IMR-90 (cell line): Measurements from ENCODE around the gene XAF1. TPM values are rescaled to one million over a fixed set of nuclear protein-coding genes. Genes with fewer than 3 reads are reported as not detected.

Source experiments
- ATAC-seq: fragments of 200-7000 bp; cut with Tn5 transposase; 2 replicates; pipeline ENCODE4 v1.9.1; 2020; ENCODE audit warnings: low read depth, mild to moderate bottlenecking, moderate library complexity
- BruUV-seq: library from RNA; stranded (reverse); fragments of 400-500 nt; replicated peaks from 2 replicates; lab custom pipeline; 2021; lab: Mats Ljungman, UMichigan
- CTCF ChIA-PET: fragments of 300-600 bp; formaldehyde crosslinking; extraction: SDS; loops from one replicate; lab custom pipeline; 2021; ENCODE audit warnings: antibody characterized with exemption; lab: Yijun Ruan, JAX
- POLR2A ChIA-PET: fragments of 300-600 bp; sonication (Branson Sonifier 250); formaldehyde crosslinking; loops from one replicate; lab custom pipeline; 2022; ENCODE audit warnings: antibody characterized with exemption; ENCODE audit not compliant: unreplicated experiment; lab: Charles Lee
- DNase-seq: peaks from one replicate; pipeline ENCODE4 v3.0.0; 2013
- H2AFZ ChIP-seq: replicated peaks from 2 replicates; pipeline ENCODE3; 2013; ENCODE audit warnings: low read length, mild to moderate bottlenecking; ENCODE audit not compliant: poor library complexity
- H2AK5ac ChIP-seq: 2 replicates; pipeline ENCODE4 v1.6.1; 2013; ENCODE audit warnings: low read depth, low read length, inconsistent platforms
- H2AK9ac ChIP-seq: replicated peaks from 2 replicates; pipeline ENCODE3; 2013; ENCODE audit warnings: mild to moderate bottlenecking, low read depth, low read length, moderate library complexity; ENCODE audit not compliant: poor library complexity
- H2BK120ac ChIP-seq: 2 replicates; pipeline ENCODE4 v1.6.1; 2013; ENCODE audit warnings: low read depth, low read length, inconsistent platforms
- H2BK15ac ChIP-seq: 3 replicates; pipeline ENCODE4 v1.6.1; 2013; ENCODE audit warnings: low read depth, low read length, inconsistent platforms
- H2BK20ac ChIP-seq: 2 replicates; pipeline ENCODE4 v1.6.1; 2013; ENCODE audit warnings: low read depth, mild to moderate bottlenecking, inconsistent platforms, low read length, moderate library complexity
- H2BK5ac ChIP-seq: 2 replicates; pipeline ENCODE4 v1.6.1; 2013; ENCODE audit warnings: mild to moderate bottlenecking, low read depth, low read length, inconsistent platforms; ENCODE audit not compliant: poor library complexity, severe bottlenecking
- H3K14ac ChIP-seq: replicated peaks from 2 replicates; pipeline ENCODE4 v1.6.1; 2013; ENCODE audit warnings: low read depth, low read length, inconsistent platforms
- H3K18ac ChIP-seq: 2 replicates; pipeline ENCODE4 v1.6.1; 2013; ENCODE audit warnings: low read depth, low read length, control low read depth
- H3K23ac ChIP-seq: 2 replicates; pipeline ENCODE4 v1.6.1; 2013; ENCODE audit warnings: low read depth, low read length, inconsistent platforms
- H3K27ac ChIP-seq: 2 replicates; pipeline ENCODE4 v1.5.1; 2013; ENCODE audit warnings: mild to moderate bottlenecking, control low read depth, low read length; ENCODE audit not compliant: insufficient read depth
- H3K27me3 ChIP-seq: 2 replicates; pipeline ENCODE4 v1.6.1; 2013; ENCODE audit warnings: low read length; ENCODE audit not compliant: control insufficient read depth, insufficient read depth
- H3K36me3 ChIP-seq: 2 replicates; pipeline ENCODE4 v1.6.1; 2013; ENCODE audit warnings: low read length, mixed read lengths; ENCODE audit not compliant: control insufficient read depth, insufficient read depth
- H3K4ac ChIP-seq: 2 replicates; pipeline ENCODE4 v1.6.1; 2013; ENCODE audit warnings: low read depth, low read length, inconsistent platforms
- H3K4me1 ChIP-seq: 2 replicates; pipeline ENCODE4 v1.6.1; 2013; ENCODE audit warnings: low read length, mixed read lengths; ENCODE audit not compliant: control insufficient read depth, insufficient read depth
- H3K4me2 ChIP-seq: 2 replicates; pipeline ENCODE4 v1.6.1; 2013; ENCODE audit warnings: low read depth, mild to moderate bottlenecking, control low read depth, low read length, moderate library complexity
- H3K4me3 ChIP-seq: 2 replicates; pipeline ENCODE4 v1.5.1; 2013; ENCODE audit warnings: low read depth, mild to moderate bottlenecking, control low read depth, low read length, moderate library complexity; ENCODE audit not compliant: insufficient read depth
- H3K56ac ChIP-seq: 2 replicates; pipeline ENCODE4 v1.6.1; 2013; ENCODE audit warnings: low read length, inconsistent platforms; ENCODE audit not compliant: insufficient read depth; ENCODE audit errors: extremely low read depth
- H3K79me1 ChIP-seq, 2 experiments: 2 replicates each; pipeline ENCODE4 v1.6.1; 2013; ENCODE audit warnings: low read length in 2 of 2, inconsistent platforms in 1 of 2, low read depth in 1 of 2
- H3K9ac ChIP-seq: 2 replicates; pipeline ENCODE4 v1.6.1; 2013; ENCODE audit warnings: low read depth, low read length, control low read depth
- H3K9me1 ChIP-seq: 2 replicates; pipeline ENCODE4 v1.6.1; 2013; ENCODE audit warnings: low read length, inconsistent platforms; ENCODE audit not compliant: insufficient read depth
- H3K9me3 ChIP-seq: 2 replicates; pipeline ENCODE4 v1.6.1; 2013; ENCODE audit warnings: low read length; ENCODE audit not compliant: control insufficient read depth, insufficient read depth
- H4K20me1 ChIP-seq: 2 replicates; pipeline ENCODE4 v1.6.1; 2013; ENCODE audit warnings: low read length, inconsistent platforms; ENCODE audit not compliant: insufficient read depth
- H4K5ac ChIP-seq: 2 replicates; pipeline ENCODE4 v1.6.1; 2013; ENCODE audit warnings: mild to moderate bottlenecking, low read depth, low read length, control low read depth
- H4K8ac ChIP-seq, 2 experiments: 2 replicates each; pipeline ENCODE4 v1.6.1; 2013; ENCODE audit warnings: low read depth in 2 of 2, low read length in 2 of 2, control low read depth in 1 of 2, inconsistent platforms in 1 of 2
- H4K91ac ChIP-seq: 2 replicates; pipeline ENCODE4 v1.6.1; 2013; ENCODE audit warnings: low read depth, low read length, inconsistent platforms; ENCODE audit not compliant: insufficient read depth
- BHLHE40 ChIP-seq: fragments of 150-350 bp; IDR thresholded peaks from 2 replicates; pipeline ENCODE4 v1.6.1; 2016; ENCODE audit warnings: mild to moderate bottlenecking, low read depth, low read length
- CEBPB ChIP-seq: IDR thresholded peaks from 2 replicates; pipeline ENCODE4 v1.6.1; 2012; ENCODE audit warnings: low read depth, low read length, improper control_type of control experiment
- CHD1 ChIP-seq: IDR thresholded peaks from 2 replicates; pipeline ENCODE4 v1.6.1; 2012; ENCODE audit warnings: low read depth, low read length, improper control_type of control experiment
- FOS ChIP-seq: fragments of 150-350 bp; IDR thresholded peaks from 2 replicates; pipeline ENCODE4 v1.6.1; 2016; ENCODE audit warnings: low read depth, low read length
- MAFK ChIP-seq: IDR thresholded peaks from 2 replicates; pipeline ENCODE4 v1.6.1; 2012; ENCODE audit warnings: low read depth, low read length, improper control_type of control experiment
- MAZ ChIP-seq: IDR thresholded peaks from 2 replicates; pipeline ENCODE4 v1.6.1; 2012; ENCODE audit warnings: low read depth, mild to moderate bottlenecking, low read length, improper control_type of control experiment, moderate library complexity, borderline replicate concordance
- MXI1 ChIP-seq: IDR thresholded peaks from 2 replicates; pipeline ENCODE4 v1.6.1; 2012; ENCODE audit warnings: low read depth, mild to moderate bottlenecking, low read length, moderate library complexity, borderline replicate concordance
- POLR2A ChIP-seq: IDR thresholded peaks from 2 replicates; pipeline ENCODE4 v1.6.1; 2012; ENCODE audit warnings: mild to moderate bottlenecking, low read depth, low read length
- RAD21 ChIP-seq: IDR thresholded peaks from 2 replicates; pipeline ENCODE4 v1.6.1; 2012; ENCODE audit warnings: low read length, improper control_type of control experiment
- RCOR1 ChIP-seq: IDR thresholded peaks from 2 replicates; pipeline ENCODE4 v1.6.1; 2012; ENCODE audit warnings: mild to moderate bottlenecking, low read length, improper control_type of control experiment; ENCODE audit not compliant: insufficient replicate concordance
- RFX5 ChIP-seq: IDR thresholded peaks from 2 replicates; pipeline ENCODE4 v1.8.0; 2012; ENCODE audit warnings: low read depth, mild to moderate bottlenecking, low read length, moderate library complexity
- SMC3 ChIP-seq: fragments of 150-350 bp; IDR thresholded peaks from 2 replicates; pipeline ENCODE4 v1.6.1; 2016; ENCODE audit warnings: low read depth, mild to moderate bottlenecking, antibody characterized with exemption, low read length, moderate library complexity
- WGBS, 2 experiments: methylation state at CpG; one replicate each; pipeline versions ENCODE4 v1.1.5 to v1.1.7; 2013; ENCODE audit warnings: missing lambda C conversion rate in 2 of 2; ENCODE audit not compliant: insufficient read length in 1 of 2; ENCODE audit errors: extremely low coverage in 2 of 2; 5-methylcytosine and 5-hydroxymethylcytosine counted together
- dilution Hi-C: fragments of 300-500 bp; cut with HindIII; formaldehyde crosslinking; loops from one replicate; pipeline ENCODE4 v1.14.3; 2018; ENCODE audit warnings: low sequenced_read_pairs; ENCODE audit not compliant: unreplicated experiment
- in situ Hi-C: fragments of 300-500 bp; cut with MboI; formaldehyde crosslinking; loops from 3 replicates; pipeline ENCODE4 v1.14.3; 2019; ENCODE audit warnings: low sequenced_read_pairs, inconsistent platforms, mixed read lengths
- intact Hi-C: fragments of 100-400 bp; cut with micrococcal nuclease; formaldehyde crosslinking; loops from 2 replicates; pipeline ENCODE4 v1.10.0; 2022
- polyA plus RNA-seq, 3 experiments: library from polyadenylated mRNA; depleted of rRNA; stranded (reverse); fragments of >200 nt; gene quantifications; 2 replicates each; pipeline ENCODE4 v1.2.3, GENCODE V29; 2012; ENCODE audit warnings: low replicate concordance in 1 of 3
- total RNA-seq: library from RNA; depleted of rRNA; stranded (reverse); fragments of >200 nt; gene quantifications from 2 replicates; pipeline ENCODE4 v1.2.3, GENCODE V29; 2012
- TF ChIP-seq, protein P1 (sequence below): fragments of 150-350 bp; IDR thresholded peaks from 2 replicates; pipeline ENCODE4 v1.6.1; 2017; ENCODE audit warnings: mild to moderate bottlenecking, antibody characterized with exemption, low read length, low read depth
- TF ChIP-seq, protein P2 (sequence below): conservative IDR thresholded peaks from 2 replicates; pipeline ENCODE4 v1.5.1; 2012; ENCODE audit warnings: mild to moderate bottlenecking, low read depth, low read length, improper control_type of control experiment
- TF ChIP-seq, protein P3 (sequence below): fragments of 150-350 bp; IDR thresholded peaks from 2 replicates; pipeline ENCODE4 v1.6.1; 2016; ENCODE audit warnings: low read depth, mild to moderate bottlenecking, low read length, moderate library complexity, borderline replicate concordance

Gene XAF1
- total and polyA plus RNA-seq, 2 of the 4 experiments (the other 2 are of a cell fraction) = 1.3 to 3.9 TPM

DNA sequence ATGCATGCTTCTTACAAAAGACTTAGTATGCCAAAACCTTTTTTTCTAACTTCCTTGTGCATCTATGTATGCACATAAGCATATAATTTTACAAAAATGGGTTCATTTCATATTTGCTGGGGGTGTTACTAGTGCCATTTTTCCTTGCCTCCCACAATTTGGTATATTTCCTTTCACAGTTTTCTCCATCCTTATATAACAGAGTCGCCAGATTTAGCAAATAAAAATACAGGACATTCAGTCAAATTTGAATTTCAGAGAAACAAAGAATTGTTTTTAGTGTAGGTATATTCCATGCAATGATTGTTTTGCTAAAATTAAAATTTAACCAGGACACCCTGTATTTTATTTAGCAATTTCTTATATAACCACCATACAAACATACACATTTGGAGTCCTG is 16.2 kb downstream of the XAF1 start:
- Histone ChIP-seq H3K9me1 (no peaks in the 10 kb centered on the region), H2AK9ac (no peak overlapping the region), H3K4me1 (no peaks in the 10 kb centered on the region), H4K91ac (no peak overlapping the region), H4K8ac (no peak overlapping the region), H3K27me3 (peaks cover 13% of the 10 kb centered on the region), H3K4me2 (no peak overlapping the region), H3K36me3 (no peaks in the 10 kb centered on the region), H3K27ac (no peak overlapping the region), H3K23ac (no peak overlapping the region), H3K18ac (no peak overlapping the region), H3K4me3 (no peak overlapping the region), H2BK120ac (no peak overlapping the region), H3K14ac (no peak overlapping the region), H3K9ac (no peak overlapping the region), H2BK20ac (no peak overlapping the region), H2BK5ac (no peak overlapping the region), H3K4ac (no peak overlapping the region), H3K56ac (no peak overlapping the region), H3K79me1 (no peaks in the 10 kb centered on the region), H2AFZ (no peak overlapping the region), H4K20me1 (no peaks in the 10 kb centered on the region), H2BK15ac (no peak overlapping the region), H2AK5ac (no peak overlapping the region), H3K9me3 (peaks cover 6% of the 10 kb centered on the region), H4K5ac (no peak overlapping the region)
- BruUV-seq = no TSS peak
- DNase-seq = no peak
- TF ChIP-seq CEBPB = no peak
- no peak for TF ChIP-seq RAD21
- no peak for TF ChIP-seq MAFK
- TF ChIP-seq BHLHE40 = no peak
- TF ChIP-seq POLR2A = no peak
- TF ChIP-seq, protein P1, sequence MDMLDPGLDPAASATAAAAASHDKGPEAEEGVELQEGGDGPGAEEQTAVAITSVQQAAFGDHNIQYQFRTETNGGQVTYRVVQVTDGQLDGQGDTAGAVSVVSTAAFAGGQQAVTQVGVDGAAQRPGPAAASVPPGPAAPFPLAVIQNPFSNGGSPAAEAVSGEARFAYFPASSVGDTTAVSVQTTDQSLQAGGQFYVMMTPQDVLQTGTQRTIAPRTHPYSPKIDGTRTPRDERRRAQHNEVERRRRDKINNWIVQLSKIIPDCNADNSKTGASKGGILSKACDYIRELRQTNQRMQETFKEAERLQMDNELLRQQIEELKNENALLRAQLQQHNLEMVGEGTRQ = no peak
- no peak for TF ChIP-seq SMC3
- TF ChIP-seq, protein P2, sequence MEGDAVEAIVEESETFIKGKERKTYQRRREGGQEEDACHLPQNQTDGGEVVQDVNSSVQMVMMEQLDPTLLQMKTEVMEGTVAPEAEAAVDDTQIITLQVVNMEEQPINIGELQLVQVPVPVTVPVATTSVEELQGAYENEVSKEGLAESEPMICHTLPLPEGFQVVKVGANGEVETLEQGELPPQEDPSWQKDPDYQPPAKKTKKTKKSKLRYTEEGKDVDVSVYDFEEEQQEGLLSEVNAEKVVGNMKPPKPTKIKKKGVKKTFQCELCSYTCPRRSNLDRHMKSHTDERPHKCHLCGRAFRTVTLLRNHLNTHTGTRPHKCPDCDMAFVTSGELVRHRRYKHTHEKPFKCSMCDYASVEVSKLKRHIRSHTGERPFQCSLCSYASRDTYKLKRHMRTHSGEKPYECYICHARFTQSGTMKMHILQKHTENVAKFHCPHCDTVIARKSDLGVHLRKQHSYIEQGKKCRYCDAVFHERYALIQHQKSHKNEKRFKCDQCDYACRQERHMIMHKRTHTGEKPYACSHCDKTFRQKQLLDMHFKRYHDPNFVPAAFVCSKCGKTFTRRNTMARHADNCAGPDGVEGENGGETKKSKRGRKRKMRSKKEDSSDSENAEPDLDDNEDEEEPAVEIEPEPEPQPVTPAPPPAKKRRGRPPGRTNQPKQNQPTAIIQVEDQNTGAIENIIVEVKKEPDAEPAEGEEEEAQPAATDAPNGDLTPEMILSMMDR = no peak
- TF ChIP-seq MXI1 = no peak
- TF ChIP-seq RFX5 = no peak
- no peak for TF ChIP-seq CHD1
- TF ChIP-seq RCOR1 = no peak
- TF ChIP-seq, protein P3, sequence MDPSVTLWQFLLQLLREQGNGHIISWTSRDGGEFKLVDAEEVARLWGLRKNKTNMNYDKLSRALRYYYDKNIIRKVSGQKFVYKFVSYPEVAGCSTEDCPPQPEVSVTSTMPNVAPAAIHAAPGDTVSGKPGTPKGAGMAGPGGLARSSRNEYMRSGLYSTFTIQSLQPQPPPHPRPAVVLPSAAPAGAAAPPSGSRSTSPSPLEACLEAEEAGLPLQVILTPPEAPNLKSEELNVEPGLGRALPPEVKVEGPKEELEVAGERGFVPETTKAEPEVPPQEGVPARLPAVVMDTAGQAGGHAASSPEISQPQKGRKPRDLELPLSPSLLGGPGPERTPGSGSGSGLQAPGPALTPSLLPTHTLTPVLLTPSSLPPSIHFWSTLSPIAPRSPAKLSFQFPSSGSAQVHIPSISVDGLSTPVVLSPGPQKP = no peak
- TF ChIP-seq FOS = no peak
- TF ChIP-seq MAZ = no peak
- whole genome bisulfite sequencing, 2 experiments = no CpG with 5 or more reads among the region's 1 CpG
- ChIA-PET POLR2A (no interaction called here), CTCF (interaction anchor here (1.1 kb wide), 1 partner anchor 106 kb away, joined by 3 read pairs; no protein-coding TSS in a partner anchor)
- intact Hi-C loops = no loop called here
- in situ Hi-C loops = no loop called here
- dilution Hi-C loops = no loop called here
- ATAC-seq = no peak
